GDM1 (cell line): ENCODE results near the gene TRANK1.
"Not testable (repeated sequence)": the region's sequence is repeated elsewhere in the genome, so short reads cannot be mapped to it uniquely, and the experiment has no call there.

ENCODE experiments used
- DNase-seq: peaks from one replicate; lab custom pipeline; 2025; lab: John Stamatoyannopoulos, UW

Gene TRANK1

GRCh38 chr3:36892457-36893136 lies 52.3 kb downstream of the TRANK1 start:
- no peak for DNase-seq

GRCh38 chr3:36891701-36892160 lies 53.1 kb downstream of the TRANK1 start:
- DNase-seq = no peak

- not testable (repeated sequence) for DNase-seq
Observed at GRCh38 chr3:36891097-36891496, 53.8 kb downstream of the TRANK1 start.

GRCh38 chr3:36890261-36890660 lies 54.6 kb downstream of the TRANK1 start:
- DNase-seq = no peak

- DNase-seq = no peak
Observed at GRCh38 chr3:36881735-36882134, 63.1 kb downstream of the TRANK1 start.

GRCh38 chr3:36879842-36880241 lies 65.0 kb downstream of the TRANK1 start:
- DNase-seq = not testable (repeated sequence)

- DNase-seq = no peak
Observed at GRCh38 chr3:36877930-36878685, 66.7 kb downstream of the TRANK1 start.

- DNase-seq = no peak
Observed at GRCh38 chr3:36876181-36876936, 68.5 kb downstream of the TRANK1 start.

GRCh38 chr3:36875397-36875796 lies 69.5 kb downstream of the TRANK1 start:
- DNase-seq = no peak

- DNase-seq = no peak
Observed at GRCh38 chr3:36874424-36874823, 70.4 kb downstream of the TRANK1 start.

- DNase-seq = no peak
Observed at GRCh38 chr3:36871379-36872126, 73.3 kb downstream of the TRANK1 start.

GRCh38 chr3:36868614-36869436 lies 76.0 kb downstream of the TRANK1 start:
- DNase-seq = peak; percentile 41

GRCh38 chr3:36867810-36868209 lies 77.0 kb downstream of the TRANK1 start:
- no peak for DNase-seq

- no peak for DNase-seq
Observed at GRCh38 chr3:36866368-36866767, 78.5 kb downstream of the TRANK1 start.

GRCh38 chr3:36864180-36865053 lies 80.4 kb downstream of the TRANK1 start:
- no peak for DNase-seq

- DNase-seq = no peak
Observed at GRCh38 chr3:36862076-36862755, 82.6 kb downstream of the TRANK1 start.

- no peak for DNase-seq
Observed at GRCh38 chr3:36859494-36859893, 85.4 kb downstream of the TRANK1 start.

GRCh38 chr3:36852071-36852470 lies 92.8 kb downstream of the TRANK1 start:
- no peak for DNase-seq

- no peak for DNase-seq
Observed at GRCh38 chr3:36850743-36851142, 94.1 kb downstream of the TRANK1 start.
